CD4-positive, alpha-beta memory T cell (primary cell): ENCODE measurements around the gene ADAMTS16. TPM values are rescaled to one million over a fixed set of nuclear protein-coding genes. Genes with fewer than 3 reads are reported as not detected.

ENCODE experiments used
- CTCF ChIA-PET: fragments of 350-600 bp; sonication (Branson Sonifier 250); formaldehyde crosslinking; loops from one replicate; lab custom pipeline; 2021; ENCODE audit warnings: inconsistent platforms; ENCODE audit not compliant: partially characterized antibody; lab: Charles Lee
- POLR2A ChIA-PET: fragments of 350-600 bp; sonication (Branson Sonifier 250); formaldehyde crosslinking; loops from one replicate; lab custom pipeline; 2021; ENCODE audit not compliant: partially characterized antibody; lab: Charles Lee
- DNase-seq, 5 donors: peaks; one replicate each; pipeline versions ENCODE4 v3.0.0 to v3.0.0-alpha.2; 2020 to 2022; ENCODE audit warnings: mixed read lengths in 1 of 5
- H3K27ac ChIP-seq: one replicate; pipeline ENCODE4 v1.7.0; 2013; ENCODE audit warnings: low read depth, low read length
- H3K27me3 ChIP-seq: 2 replicates; pipeline ENCODE4 v1.7.0; 2013; ENCODE audit warnings: mild to moderate bottlenecking, low read length, moderate library complexity; ENCODE audit not compliant: insufficient read depth
- H3K36me3 ChIP-seq: 2 replicates; pipeline ENCODE4 v1.7.0; 2013; ENCODE audit warnings: mild to moderate bottlenecking, low read length, moderate library complexity; ENCODE audit not compliant: insufficient read depth
- H3K4me1 ChIP-seq: 2 replicates; pipeline ENCODE4 v1.7.0; 2013; ENCODE audit warnings: mild to moderate bottlenecking, low read length, moderate library complexity; ENCODE audit not compliant: insufficient read depth
- H3K4me3 ChIP-seq, 2 donors: one replicate each; pipeline ENCODE4 v1.7.0; 2013; ENCODE audit warnings: low read length in 2 of 2, mild to moderate bottlenecking in 1 of 2
- H3K9me3 ChIP-seq, 2 donors: one replicate each; pipeline ENCODE4 v1.7.0; 2013; ENCODE audit warnings: low read length in 2 of 2, control low read depth in 1 of 2; ENCODE audit not compliant: control insufficient read depth in 1 of 2
- H3K27ac Mint-ChIP-seq, 7 donors: one replicate each; pipeline ENCODE4 v1.8.0; 2020 to 2021; ENCODE audit warnings: mixed read lengths in 7 of 7, mild to moderate bottlenecking in 6 of 7, inconsistent platforms in 3 of 7, moderate library complexity in 3 of 7
- H3K27me3 Mint-ChIP-seq, 2 donors: one replicate each; pipeline ENCODE4 v1.8.0; 2020 to 2021; ENCODE audit warnings: mixed read lengths in 2 of 2
- H3K36me3 Mint-ChIP-seq, 2 donors: one replicate each; pipeline ENCODE4 v1.8.0; 2020 to 2021; ENCODE audit warnings: mixed read lengths in 2 of 2, inconsistent platforms in 1 of 2, mild to moderate bottlenecking in 1 of 2
- H3K4me1 Mint-ChIP-seq, 4 donors: one replicate each; pipeline ENCODE4 v1.8.0; 2020 to 2021; ENCODE audit warnings: mixed read lengths in 4 of 4, mild to moderate bottlenecking in 1 of 4
- H3K4me3 Mint-ChIP-seq, 8 donors: one replicate each; pipeline ENCODE4 v1.8.0; 2020 to 2021; ENCODE audit warnings: mixed read lengths in 8 of 8, mild to moderate bottlenecking in 7 of 8, moderate library complexity in 6 of 8, inconsistent platforms in 3 of 8
- H3K9me3 Mint-ChIP-seq, 8 donors: one replicate each; pipeline ENCODE4 v1.8.0; 2020 to 2021; ENCODE audit warnings: mixed read lengths in 8 of 8, mild to moderate bottlenecking in 5 of 8, inconsistent platforms in 3 of 8, moderate library complexity in 1 of 8
- intact Hi-C: fragments of 100-400 bp; cut with micrococcal nuclease; formaldehyde crosslinking; loops from one replicate; pipeline ENCODE4 v1.15.1; 2023
- polyA plus RNA-seq, 2 donors: library from polyadenylated mRNA; unstranded; fragments of 300-500 nt; fragmentation: Illumina TruSeq; gene quantifications; one replicate each; pipeline ENCODE4 v1.2.3, GENCODE V29; 2021
- total RNA-seq, 2 experiments: library from RNA; stranded (reverse); gene quantifications; one replicate each; pipeline ENCODE4 v1.2.3, GENCODE V29; 2021

Gene ADAMTS16
- total and polyA plus RNA-seq, 4 experiments from 2014 or later = not detected

GRCh38 chr5:5105531-5105930, 34.6 kb upstream of the ADAMTS16 start:
- ChIA-PET POLR2A (no interaction called here), CTCF (no interaction called here)
- Mint-ChIP-seq H3K4me3 (no peak overlapping the region), H3K36me3 (no peaks in the 10 kb centered on the region), H3K9me3 (peaks cover 0 to 9% (median 5%) of the 10 kb centered on the region in 8 donors), H3K27me3 (no peaks in the 10 kb centered on the region), H3K27ac (no peak overlapping the region), H3K4me1 (no peaks in the 10 kb centered on the region)
- no peak for DNase-seq
- Histone ChIP-seq H3K9me3 (no peaks in the 10 kb centered on the region), H3K4me3 (no peak overlapping the region), H3K4me1 (no peaks in the 10 kb centered on the region), H3K36me3 (no peaks in the 10 kb centered on the region), H3K27ac (no peak overlapping the region), H3K27me3 (no peaks in the 10 kb centered on the region)
- intact Hi-C loops = no loop called here

- ChIA-PET POLR2A (no interaction called here), CTCF (no interaction called here)
- Histone ChIP-seq H3K4me3 (no peak overlapping the region), H3K36me3 (no peaks in the 10 kb centered on the region), H3K9me3 (no peaks in the 10 kb centered on the region), H3K27ac (no peak overlapping the region), H3K27me3 (no peaks in the 10 kb centered on the region), H3K4me1 (no peaks in the 10 kb centered on the region)
- peaks cover 4 to 26% (median 8%) of the 10 kb centered on the region in 8 donors for H3K9me3 Mint-ChIP-seq
- peaks cover 0 to 2% of the 10 kb centered on the region in 2 donors for H3K27me3 Mint-ChIP-seq
- no peaks in the 10 kb centered on the region for H3K4me1 Mint-ChIP-seq
- no peak overlapping the region for H3K27ac Mint-ChIP-seq
- no peak overlapping the region for H3K4me3 Mint-ChIP-seq
- DNase-seq = no peak
- no peaks in the 10 kb centered on the region for H3K36me3 Mint-ChIP-seq
- intact Hi-C loops = no loop called here
Measured at GRCh38 chr5:5116956-5117355, 23.2 kb upstream of the ADAMTS16 start.

- no peak overlapping the region for H3K4me3 ChIP-seq
- H3K27ac ChIP-seq = no peak overlapping the region
- no peaks in the 10 kb centered on the region for H3K27me3 ChIP-seq
- no peaks in the 10 kb centered on the region for H3K36me3 ChIP-seq
- ChIA-PET CTCF (no interaction called here), POLR2A (no interaction called here)
- Mint-ChIP-seq H3K9me3 (peaks cover 0 to 16% (median 4%) of the 10 kb centered on the region in 8 donors), H3K4me3 (no peak overlapping the region), H3K27ac (no peak overlapping the region), H3K4me1 (no peaks in the 10 kb centered on the region), H3K36me3 (no peaks in the 10 kb centered on the region), H3K27me3 (peaks cover 2 to 4% of the 10 kb centered on the region in 2 donors)
- DNase-seq = no peak
- no peaks in the 10 kb centered on the region for H3K9me3 ChIP-seq
- intact Hi-C loops = no loop called here
- no peaks in the 10 kb centered on the region for H3K4me1 ChIP-seq
Measured at GRCh38 chr5:5122776-5123175, 17.4 kb upstream of the ADAMTS16 start.

DNA sequence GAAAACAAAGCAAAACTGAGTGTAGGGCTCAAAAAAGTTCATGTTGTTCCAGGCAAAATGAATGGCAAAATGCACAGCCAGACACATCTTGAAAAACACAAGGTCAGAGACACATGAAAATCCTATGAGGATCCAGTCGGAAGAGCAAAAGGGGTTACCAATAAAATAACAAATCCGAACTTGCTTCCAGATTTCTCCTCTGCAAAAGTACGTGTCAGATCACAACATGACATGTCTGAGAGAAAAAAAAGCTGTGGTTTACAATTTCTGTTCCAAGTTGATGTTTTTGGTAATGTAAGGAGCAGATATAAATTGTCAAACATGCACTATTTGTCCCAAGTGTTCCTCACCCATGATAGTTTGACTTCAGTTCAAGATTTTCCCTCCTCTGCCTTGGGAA, 15.9 kb upstream of the ADAMTS16 start:
- H3K27me3 Mint-ChIP-seq = peaks cover 2 to 4% of the 10 kb centered on the region in 2 donors
- no peak overlapping the region for H3K4me3 ChIP-seq
- intact Hi-C loops = no loop called here
- no peaks in the 10 kb centered on the region for H3K4me1 ChIP-seq
- H3K9me3 ChIP-seq = no peaks in the 10 kb centered on the region
- no peaks in the 10 kb centered on the region for H3K36me3 ChIP-seq
- POLR2A ChIA-PET = no interaction called here
- no peaks in the 10 kb centered on the region for H3K4me1 Mint-ChIP-seq
- no peak for DNase-seq
- peaks cover 0 to 9% (median 3%) of the 10 kb centered on the region in 8 donors for H3K9me3 Mint-ChIP-seq
- no peaks in the 10 kb centered on the region for H3K36me3 Mint-ChIP-seq
- H3K27ac Mint-ChIP-seq = no peak overlapping the region
- H3K27ac ChIP-seq = no peak overlapping the region
- H3K4me3 Mint-ChIP-seq = no peak overlapping the region
- H3K27me3 ChIP-seq = no peaks in the 10 kb centered on the region
- CTCF ChIA-PET = no interaction called here

- H3K27ac ChIP-seq = no peak overlapping the region
- H3K4me3 Mint-ChIP-seq = no peak overlapping the region
- H3K36me3 ChIP-seq = no peaks in the 10 kb centered on the region
- no peaks in the 10 kb centered on the region for H3K27me3 ChIP-seq
- H3K9me3 ChIP-seq = no peaks in the 10 kb centered on the region
- H3K9me3 Mint-ChIP-seq = peaks cover 0 to 1% (median 0%) of the 10 kb centered on the region in 8 donors
- intact Hi-C loops = no loop called here
- H3K36me3 Mint-ChIP-seq = no peaks in the 10 kb centered on the region
- ChIA-PET POLR2A (no interaction called here), CTCF (no interaction called here)
- no peak for DNase-seq
- H3K27me3 Mint-ChIP-seq = peaks cover 2 to 4% of the 10 kb centered on the region in 2 donors
- no peaks in the 10 kb centered on the region for H3K4me1 Mint-ChIP-seq
- H3K4me3 ChIP-seq = no peak overlapping the region
- H3K4me1 ChIP-seq = no peaks in the 10 kb centered on the region
- no peak overlapping the region for H3K27ac Mint-ChIP-seq
Measured at GRCh38 chr5:5126444-5126843, 13.7 kb upstream of the ADAMTS16 start.

- intact Hi-C loops = no loop called here
- H3K36me3 ChIP-seq = no peaks in the 10 kb centered on the region
- H3K9me3 ChIP-seq = no peaks in the 10 kb centered on the region
- H3K4me3 ChIP-seq = no peak overlapping the region
- Mint-ChIP-seq H3K27me3 (peaks cover 2 to 4% of the 10 kb centered on the region in 2 donors), H3K27ac (no peak overlapping the region), H3K9me3 (peaks cover 0 to 1% (median 0%) of the 10 kb centered on the region in 8 donors), H3K4me1 (no peaks in the 10 kb centered on the region), H3K4me3 (no peak overlapping the region), H3K36me3 (no peaks in the 10 kb centered on the region)
- H3K4me1 ChIP-seq = no peaks in the 10 kb centered on the region
- H3K27me3 ChIP-seq = no peaks in the 10 kb centered on the region
- ChIA-PET POLR2A (no interaction called here), CTCF (no interaction called here)
- no peak overlapping the region for H3K27ac ChIP-seq
- no peak for DNase-seq
Measured at GRCh38 chr5:5128766-5129165, 11.4 kb upstream of the ADAMTS16 start.

GRCh38 chr5:5132234-5132633, 7.9 kb upstream of the ADAMTS16 start:
- ChIA-PET CTCF (no interaction called here), POLR2A (no interaction called here)
- no peaks in the 10 kb centered on the region for H3K27me3 ChIP-seq
- H3K9me3 Mint-ChIP-seq = peaks cover 0 to 2% (median 0%) of the 10 kb centered on the region in 8 donors
- no peaks in the 10 kb centered on the region for H3K36me3 ChIP-seq
- H3K27ac Mint-ChIP-seq = no peak overlapping the region
- no peak overlapping the region for H3K27ac ChIP-seq
- H3K4me3 ChIP-seq = no peak overlapping the region
- H3K27me3 Mint-ChIP-seq = peaks cover 0 to 5% of the 10 kb centered on the region in 2 donors
- no peak overlapping the region for H3K4me3 Mint-ChIP-seq
- no peak for DNase-seq
- intact Hi-C loops = no loop called here
- no peaks in the 10 kb centered on the region for H3K36me3 Mint-ChIP-seq
- no peaks in the 10 kb centered on the region for H3K4me1 ChIP-seq
- no peaks in the 10 kb centered on the region for H3K4me1 Mint-ChIP-seq
- H3K9me3 ChIP-seq = no peaks in the 10 kb centered on the region
